Right ventricle myocardium superior (tissue), 1 donor: ENCODE data around the gene BTG2. TPM values are rescaled to one million over a fixed set of nuclear protein-coding genes. Genes with fewer than 3 reads are reported as not detected.

ENCODE experiments used
- ATAC-seq: fragments of 200-7000 bp; cut with Tn5 transposase; one replicate; pipeline ENCODE4 v1.9.1; 2020; ENCODE audit warnings: mild to moderate bottlenecking; ENCODE audit not compliant: poor library complexity
- DNase-seq: peaks from one replicate; pipeline ENCODE4 v3.0.0-alpha.2; 2020
- intact Hi-C: fragments of 100-400 bp; cut with DNase I; formaldehyde crosslinking; loops from one replicate; pipeline ENCODE4 v1.11.2; 2022
- total RNA-seq: library from RNA; stranded (reverse); fragmentation: NEBNext Ultra II Directional; extraction: Animal tissue kit (Norgen Biotek cat#: 25700); gene quantifications from one replicate; pipeline ENCODE4 v1.2.1, GENCODE V29; 2021
- donor health status: DM: no; HTN: yes; CAD: no; lungs with severe emphysema.

BTG2 gene
- total RNA-seq, 1 donor from 2014 or later: 40.5 TPM

GRCh38 chr1:203349773-203350524 lies 44.6 kb downstream of the BTG2 start:
- DNase-seq (no peak), ATAC-seq (no peak)
- intact Hi-C loops: no loop called here

- intact Hi-C loops: no loop called here
- peak; percentile 54 for DNase-seq
Observed at GRCh38 chr1:203351037-203351625, 45.8 kb downstream of the BTG2 start, which contains the start of gene FMOD. Gene FMOD, minus strand, starts transcription at chr1:203351122. Its CDS starts 2,852 bp downstream, at chr1:203348270.

GRCh38 chr1:203353486-203353885 lies 48.2 kb downstream of the BTG2 start:
- ATAC-seq (no peak), DNase-seq (no peak)
- intact Hi-C loops: no loop called here

More at GRCh38 chr1:203351037-203351625, 45.8 kb downstream of the BTG2 start, which contains the start of gene FMOD:
- ATAC-seq: peak; percentile 71

GRCh38 chr1:203354246-203354645 lies 48.9 kb downstream of the BTG2 start:
- DNase-seq (no peak), ATAC-seq (no peak)
- intact Hi-C loops: no loop called here

GRCh38 chr1:203359010-203359571 lies 53.8 kb downstream of the BTG2 start:
- DNase-seq (no peak), ATAC-seq (no peak)
- intact Hi-C loops: no loop called here

Other genes starting within 250 kb of the BTG2 start
- not detected for gene MYOG, start 219.5 kb upstream of the BTG2 start, total RNA-seq
- 12.5 TPM for gene ADORA1, start 177.8 kb upstream of the BTG2 start, total RNA-seq
- not detected for gene MYBPH, start 129.7 kb upstream of the BTG2 start, total RNA-seq
- gene CHI3L1, start 118.8 kb upstream of the BTG2 start, total RNA-seq: 0.32 TPM
- gene CHIT1, start 75.8 kb upstream of the BTG2 start, total RNA-seq: 0.48 TPM
- 5.9 TPM for gene FMOD, start 45.6 kb downstream of the BTG2 start, total RNA-seq
- gene PRELP, start 170.3 kb downstream of the BTG2 start, total RNA-seq: 22.9 TPM
- gene OPTC, start 188.6 kb downstream of the BTG2 start, total RNA-seq: not detected